OCI-LY1 (cell line): Measurements from ENCODE around the gene DIP2C.

ENCODE experiments used
- H2AFZ ChIP-seq: fragments of 200-600 bp; sonication (generic), shearing (Covaris generic); 2 replicates; pipeline ENCODE4 v1.6.0; 2014; ENCODE audit warnings: antibody characterized with exemption, mild to moderate bottlenecking, low read length
- H3F3A ChIP-seq: fragments of 200-600 bp; sonication (generic), shearing (Covaris generic); 2 replicates; pipeline ENCODE4 v1.6.0; 2014; ENCODE audit warnings: mild to moderate bottlenecking, antibody characterized with exemption, low read length, moderate library complexity; ENCODE audit not compliant: insufficient read depth
- H3K27ac ChIP-seq: fragments of 200-600 bp; sonication (generic); 2 replicates; pipeline ENCODE4 v1.5.1; 2014; ENCODE audit warnings: low read length, mixed run types, mild to moderate bottlenecking, low read depth; ENCODE audit not compliant: poor library complexity, severe bottlenecking
- H3K27me3 ChIP-seq: fragments of 200-600 bp; sonication (generic); 2 replicates; pipeline ENCODE4 v1.6.0; 2014; ENCODE audit warnings: antibody characterized with exemption, mild to moderate bottlenecking, low read length, moderate library complexity; ENCODE audit not compliant: insufficient read depth
- H3K36me3 ChIP-seq: fragments of 200-600 bp; sonication (generic); 2 replicates; pipeline ENCODE4 v1.6.1; 2014; ENCODE audit warnings: mild to moderate bottlenecking, antibody characterized with exemption, low read length, moderate library complexity, mixed read lengths; ENCODE audit not compliant: insufficient read depth
- H3K4me1 ChIP-seq: fragments of 200-600 bp; sonication (generic); 2 replicates; pipeline ENCODE4 v1.5.1; 2014; ENCODE audit warnings: mild to moderate bottlenecking, low read length, moderate library complexity; ENCODE audit not compliant: insufficient read depth, severe bottlenecking
- H3K4me2 ChIP-seq: fragments of 200-600 bp; sonication (generic), shearing (Covaris generic); 2 replicates; pipeline ENCODE4 v1.6.1; 2014; ENCODE audit warnings: low read length
- H3K4me3 ChIP-seq: fragments of 200-600 bp; sonication (generic); 2 replicates; pipeline ENCODE4 v1.5.1; 2014; ENCODE audit warnings: low read length, low read depth, mild to moderate bottlenecking, mixed read lengths; ENCODE audit not compliant: poor library complexity, severe bottlenecking
- H3K79me2 ChIP-seq: fragments of 200-600 bp; shearing (Covaris generic); 2 replicates; pipeline ENCODE4 v1.6.1; 2016; ENCODE audit warnings: mixed run types, low read length, mixed read lengths; ENCODE audit not compliant: insufficient read depth
- H3K9ac ChIP-seq: fragments of 200-600 bp; sonication (generic), shearing (Covaris generic); 2 replicates; pipeline ENCODE4 v1.6.1; 2014; ENCODE audit warnings: mild to moderate bottlenecking, low read length, mixed read lengths
- H3K9me2 ChIP-seq: fragments of 200-600 bp; sonication (generic), shearing (Covaris generic); 2 replicates; pipeline ENCODE4 v1.6.1; 2014; ENCODE audit warnings: low read depth, mild to moderate bottlenecking, low read length, mixed read lengths
- H3K9me3 ChIP-seq: fragments of 200-600 bp; shearing (Covaris generic); 2 replicates; pipeline ENCODE4 v1.6.1; 2014; ENCODE audit warnings: low read length, mixed read lengths
- H4K20me1 ChIP-seq: fragments of 200-600 bp; sonication (generic), shearing (Covaris generic); 2 replicates; pipeline ENCODE4 v1.6.0; 2016; ENCODE audit warnings: mild to moderate bottlenecking, low read length; ENCODE audit not compliant: insufficient read depth
- CTCF ChIP-seq: fragments of 200-600 bp; sonication (generic), shearing (Covaris generic); IDR thresholded peaks from 2 replicates; pipeline ENCODE4 v1.5.1; 2017; ENCODE audit warnings: mild to moderate bottlenecking, antibody characterized with exemption, low read length, moderate library complexity, mixed read lengths
- EZH2 ChIP-seq: fragments of 200-600 bp; sonication (generic), shearing (Covaris generic); IDR thresholded peaks from 2 replicates; pipeline ENCODE4 v1.8.0; 2017; ENCODE audit warnings: borderline replicate concordance, mixed run types, mild to moderate bottlenecking, antibody characterized with exemption, low read length, moderate library complexity, mixed read lengths

Gene DIP2C

GRCh38 chr10:228366-228765 lies 461.1 kb downstream of the DIP2C start:
- Histone ChIP-seq H3K9me2 (no peaks in the 10 kb centered on the region), H3K9ac (no peak overlapping the region), H3K4me1 (peaks cover 5% of the 10 kb centered on the region), H4K20me1 (no peaks in the 10 kb centered on the region), H3K9me3 (no peaks in the 10 kb centered on the region), H3K4me3 (no peak overlapping the region), H3K27ac (no peak overlapping the region), H3K79me2 (no peaks in the 10 kb centered on the region), H3K36me3 (no peaks in the 10 kb centered on the region), H2AFZ (no peak overlapping the region), H3K27me3 (no peaks in the 10 kb centered on the region), H3K4me2 (no peak overlapping the region), H3F3A (no peaks in the 10 kb centered on the region)
- TF ChIP-seq CTCF = no peak
- TF ChIP-seq EZH2 = no peak

- H3K27ac ChIP-seq = no peak overlapping the region
- no peaks in the 10 kb centered on the region for H3K79me2 ChIP-seq
- no peaks in the 10 kb centered on the region for H3K36me3 ChIP-seq
- no peaks in the 10 kb centered on the region for H3K27me3 ChIP-seq
- no peak overlapping the region for H3K4me2 ChIP-seq
- no peaks in the 10 kb centered on the region for H3K9me3 ChIP-seq
- H3K9ac ChIP-seq = no peak overlapping the region
- no peak overlapping the region for H3K4me3 ChIP-seq
- H3F3A ChIP-seq = no peaks in the 10 kb centered on the region
- no peak for TF ChIP-seq EZH2
- TF ChIP-seq CTCF = no peak
- H2AFZ ChIP-seq = no peak overlapping the region
- H3K9me2 ChIP-seq = no peaks in the 10 kb centered on the region
- H4K20me1 ChIP-seq = no peaks in the 10 kb centered on the region
- H3K4me1 ChIP-seq = peaks cover 5% of the 10 kb centered on the region
Observed at GRCh38 chr10:227014-227413, 462.5 kb downstream of the DIP2C start.

GRCh38 chr10:226018-226417 lies 463.4 kb downstream of the DIP2C start:
- Histone ChIP-seq H3K4me3 (no peak overlapping the region), H3K9me2 (no peaks in the 10 kb centered on the region), H3K4me1 (peaks cover 5% of the 10 kb centered on the region), H3F3A (no peaks in the 10 kb centered on the region), H3K27me3 (no peaks in the 10 kb centered on the region), H3K4me2 (no peak overlapping the region), H3K79me2 (no peaks in the 10 kb centered on the region), H3K9ac (no peak overlapping the region), H4K20me1 (no peaks in the 10 kb centered on the region), H2AFZ (no peak overlapping the region), H3K9me3 (no peaks in the 10 kb centered on the region), H3K36me3 (no peaks in the 10 kb centered on the region), H3K27ac (no peak overlapping the region)
- TF ChIP-seq CTCF (no peak), EZH2 (no peak)
